Islet precursor cell (in vitro differentiated cells): ENCODE measurements around the gene POLH.
"Not testable (repeated sequence)": the region's sequence is repeated elsewhere in the genome, so short reads cannot be mapped to it uniquely, and the experiment has no call there.

Source experiments
- DNase-seq: peaks from one replicate; pipeline ENCODE4 v3.0.0-alpha.2; 2018

Gene POLH

GRCh38 chr6:43634702-43635303 is 58.8 kb downstream of the POLH start:
- DNase-seq = no peak

GRCh38 chr6:43635387-43636307 is 59.7 kb downstream of the POLH start, which contains the start of gene MAD2L1BP:
MAD2L1BP (plus strand) TSS chr6:43635840; CDS start chr6:43635876, 36 bp downstream.
- DNase-seq = peak; percentile 87

GRCh38 chr6:43636308-43636659 is 60.3 kb downstream of the POLH start:
- no peak for DNase-seq

GRCh38 chr6:43639984-43640800 is 64.2 kb downstream of the POLH start:
- DNase-seq = no peak

GRCh38 chr6:43644940-43645612 is 69.1 kb downstream of the POLH start, which contains the start of gene RSPH9:
RSPH9 (plus strand) TSS chr6:43645036; CDS start chr6:43645099, 63 bp downstream.
- peak; percentile 95 for DNase-seq

- DNase-seq = no peak
Measured at GRCh38 chr6:43645613-43645964, 69.6 kb downstream of the POLH start.

- DNase-seq = no peak
Measured at GRCh38 chr6:43647613-43648012, 71.6 kb downstream of the POLH start.

GRCh38 chr6:43648248-43648647 is 72.3 kb downstream of the POLH start:
- DNase-seq = no peak

GRCh38 chr6:43652822-43653221 is 76.8 kb downstream of the POLH start:
- not testable (repeated sequence) for DNase-seq

- no peak for DNase-seq
Measured at GRCh38 chr6:43657221-43657802, 81.3 kb downstream of the POLH start.

- no peak for DNase-seq
Measured at GRCh38 chr6:43658161-43658560, 82.2 kb downstream of the POLH start.

GRCh38 chr6:43662948-43663347 is 87.0 kb downstream of the POLH start:
- not testable (repeated sequence) for DNase-seq
